GM12878 (cell line): ENCODE measurements around the gene KIR2DL3. TPM values are rescaled to one million over a fixed set of nuclear protein-coding genes. Genes with fewer than 3 reads are reported as not detected.

Source experiments
- ATAC-seq: fragments of 200-7000 bp; cut with Tn5 transposase; 3 replicates; pipeline ENCODE4 v1.9.1; 2020; ENCODE audit warnings: mild to moderate bottlenecking, moderate library complexity
- BruUV-seq: library from RNA; stranded (reverse); fragments of 400-500 nt; replicated peaks from 2 replicates; lab custom pipeline; 2021; lab: Mats Ljungman, UMichigan
- CTCF ChIA-PET: fragments of 300-600 bp; sonication (Branson Sonifier 250); formaldehyde crosslinking; extraction: SDS; loops from one replicate; lab custom pipeline; 2021; ENCODE audit warnings: inconsistent platforms; lab: Yijun Ruan, JAX
- POLR2A ChIA-PET: fragments of 350-600 bp; formaldehyde crosslinking; extraction: SDS; loops from one replicate; lab custom pipeline; 2021; ENCODE audit warnings: inconsistent platforms; lab: Charles Lee
- RAD21 ChIA-PET: fragments of 300-600 bp; sonication (Branson Sonifier 250); formaldehyde crosslinking; loops from one replicate; lab custom pipeline; 2023; ENCODE audit warnings: antibody characterized with exemption; ENCODE audit not compliant: unreplicated experiment; lab: Charles Lee
- SMC1A ChIA-PET: fragments of 300-600 bp; sonication (Branson Sonifier 250); formaldehyde crosslinking; loops from one replicate; lab custom pipeline; 2023; ENCODE audit not compliant: unreplicated experiment, uncharacterized antibody; lab: Charles Lee
- DNase-seq: peaks from one replicate; pipeline ENCODE4 v3.0.0-alpha.2; 2011; ENCODE audit warnings: low read depth, low spot score
- FAIRE-seq: peaks from 3 replicates; lab custom pipeline; 2011; peaks lifted over from hg19 to GRCh38; lab: Jason Lieb, UNC
- H2AFZ ChIP-seq: 2 replicates; pipeline ENCODE4 v1.6.0; 2011; ENCODE audit warnings: low read depth, low read length, control low read depth; ENCODE audit not compliant: control insufficient read depth
- H3K27ac ChIP-seq: 2 replicates; pipeline ENCODE4 v1.5.1; 2011; ENCODE audit warnings: control low read depth; ENCODE audit not compliant: control insufficient read depth, insufficient read depth
- H3K27me3 ChIP-seq, 2 experiments: replicated peaks in 1 of 2; 2 replicates each; pipeline versions ENCODE4 v1.6.0 to v1.6.1; 2011; ENCODE audit warnings: low read length in 1 of 2; ENCODE audit not compliant: control insufficient read depth in 2 of 2, insufficient read depth in 2 of 2
- H3K36me3 ChIP-seq, 2 experiments: 2 replicates each; pipeline ENCODE4 v1.5.1; 2011; ENCODE audit warnings: low read length in 1 of 2; ENCODE audit not compliant: control insufficient read depth in 2 of 2, insufficient read depth in 2 of 2
- H3K4me1 ChIP-seq: 2 replicates; pipeline ENCODE4 v1.6.1; 2011; ENCODE audit warnings: mild to moderate bottlenecking, low read length, moderate library complexity, mixed read lengths; ENCODE audit not compliant: control insufficient read depth, insufficient read depth
- H3K4me2 ChIP-seq: 2 replicates; pipeline ENCODE4 v1.6.0; 2011; ENCODE audit warnings: control low read depth; ENCODE audit not compliant: control insufficient read depth, insufficient read depth
- H3K4me3 ChIP-seq: fragments of 200-600 bp; sonication (generic); 2 replicates; pipeline ENCODE4 v1.5.1; 2016
- H3K79me2 ChIP-seq: 2 replicates; pipeline ENCODE4 v1.6.0; 2011; ENCODE audit warnings: low read length; ENCODE audit not compliant: control insufficient read depth, insufficient read depth
- H3K9ac ChIP-seq: 2 replicates; pipeline ENCODE4 v1.8.0; 2011; ENCODE audit warnings: low read length, control low read depth, mixed read lengths; ENCODE audit not compliant: control insufficient read depth, insufficient read depth
- H3K9me3 ChIP-seq: replicated peaks from 3 replicates; pipeline ENCODE4 v1.5.1; 2011; ENCODE audit warnings: mild to moderate bottlenecking, low read length; ENCODE audit not compliant: control insufficient read depth, insufficient read depth
- H4K20me1 ChIP-seq: 2 replicates; pipeline ENCODE4 v1.6.0; 2011; ENCODE audit not compliant: control insufficient read depth, insufficient read depth
- CHD4 ChIP-seq: fragments of 200-600 bp; sonication (generic); IDR thresholded peaks from 2 replicates; pipeline ENCODE4 v1.6.1; 2016; ENCODE audit warnings: mild to moderate bottlenecking
- DPF2 ChIP-seq: fragments of 450-650 bp; IDR thresholded peaks from 2 replicates; pipeline ENCODE4 v1.6.1; 2017; ENCODE audit warnings: mild to moderate bottlenecking
- EGR1 ChIP-seq, 2 experiments: IDR thresholded peaks; 1 replicate in 1 of 2; 2 replicates in 1 of 2; pipeline ENCODE4 v1.6.1; 2011 to 2012; ENCODE audit warnings: low read depth in 2 of 2, low read length in 2 of 2, borderline replicate concordance in 1 of 2, mild to moderate bottlenecking in 1 of 2, moderate library complexity in 1 of 2
- HDAC6 ChIP-seq: fragments of 200-600 bp; sonication (generic); IDR thresholded peaks from one replicate; pipeline ENCODE4 v1.8.0; 2017; ENCODE audit warnings: antibody characterized with exemption; ENCODE audit not compliant: unreplicated experiment
- IKZF1 ChIP-seq: fragments of 450-650 bp; conservative IDR thresholded peaks from 2 replicates; pipeline ENCODE4 v1.6.1; 2017; ENCODE audit warnings: antibody characterized with exemption, mild to moderate bottlenecking
- NFIC ChIP-seq: IDR thresholded peaks from 2 replicates; pipeline ENCODE4 v1.6.1; 2012; ENCODE audit warnings: low read depth, mild to moderate bottlenecking, inconsistent platforms, low read length, moderate library complexity
- POLR2A ChIP-seq: IDR thresholded peaks from 2 replicates; pipeline ENCODE4 v1.6.1; 2011; ENCODE audit warnings: low read depth, mild to moderate bottlenecking, low read length
- WRNIP1 ChIP-seq: IDR thresholded peaks from 2 replicates; pipeline ENCODE4 v1.6.1; 2011; ENCODE audit warnings: low read depth, low read length, improper control_type of control experiment, borderline replicate concordance
- YBX1 ChIP-seq: fragments of 450-650 bp; IDR thresholded peaks from 2 replicates; pipeline ENCODE4 v1.6.1; 2016; ENCODE audit warnings: antibody characterized with exemption
- ZNF207 ChIP-seq: fragments of 450-650 bp; IDR thresholded peaks from 2 replicates; pipeline ENCODE4 v1.6.1; 2014; ENCODE audit warnings: antibody characterized with exemption, mild to moderate bottlenecking, borderline replicate concordance
- WGBS: methylation state at CpG from one replicate; pipeline ENCODE4 v1.1.6; 2016; ENCODE audit warnings: low lambda C conversion rate; ENCODE audit not compliant: insufficient replicate concordance, insufficient coverage; ENCODE audit errors: missing lambda C conversion rate; 5-methylcytosine and 5-hydroxymethylcytosine counted together
- in situ Hi-C: fragments of 300-500 bp; cut with MboI; formaldehyde crosslinking; loops from 9 replicates; pipeline ENCODE4 v1.14.3; 2018; ENCODE audit warnings: mixed read lengths
- intact Hi-C: fragments of 100-400 bp; cut with micrococcal nuclease; formaldehyde crosslinking; loops from one replicate; pipeline ENCODE4 v1.14.2; 2022; ENCODE audit not compliant: unreplicated experiment
- polyA plus RNA-seq, 11 experiments: library from polyadenylated mRNA; depleted of rRNA in 4 of 11; unstranded in 6 of 11; stranded (reverse) in 5 of 11; fragments of >200 nt; fragmentation: Nextera tagmentation in 4 of 11; fragmentation: Illumina TruSeq in 1 of 11; extraction: Ambion mirVana in 4 of 11; extraction: Trizol in 1 of 11; gene quantifications; 1 replicate in 1 of 11; 2 replicates in 10 of 11; pipeline versions ENCODE4 v1.2.1 to v1.2.3, GENCODE V29; 2011 to 2016; ENCODE audit warnings: inconsistent platforms in 2 of 11, missing spikeins in 2 of 11, low read depth in 1 of 11
- total RNA-seq, 4 experiments: library from RNA; depleted of rRNA in 3 of 4; stranded (reverse); fragments of >200 nt in 3 of 4; fragmentation: Illumina TruSeq in 1 of 4; extraction: Trizol in 1 of 4; gene quantifications; 2 replicates each; pipeline versions ENCODE4 v1.2.1 to v1.2.3, GENCODE V29; 2013 to 2021
- TF ChIP-seq, protein P1 (sequence below): fragments of 450-650 bp; IDR thresholded peaks from 2 replicates; pipeline ENCODE4 v1.6.1; 2017; ENCODE audit warnings: mild to moderate bottlenecking, low read depth, inconsistent platforms; ENCODE audit not compliant: poor library complexity, severe bottlenecking
- TF ChIP-seq, protein P2 (sequence below): fragments of 450-650 bp; formaldehyde crosslinking; IDR thresholded peaks from 2 replicates; pipeline ENCODE4 v1.4.0; 2020; ENCODE audit warnings: mild to moderate bottlenecking, moderate library complexity
- TF ChIP-seq, protein P3 (sequence below): fragments of 450-650 bp; conservative IDR thresholded peaks from 2 replicates; pipeline ENCODE4 v1.6.1; 2017; ENCODE audit warnings: mild to moderate bottlenecking, moderate library complexity

Gene KIR2DL3
- total and polyA plus RNA-seq, 10 of the 15 experiments (the other 5 are each of a cell fraction or from before 2014, with no cell fraction given) = 0.45 TPM; not detected in 9

DNA sequence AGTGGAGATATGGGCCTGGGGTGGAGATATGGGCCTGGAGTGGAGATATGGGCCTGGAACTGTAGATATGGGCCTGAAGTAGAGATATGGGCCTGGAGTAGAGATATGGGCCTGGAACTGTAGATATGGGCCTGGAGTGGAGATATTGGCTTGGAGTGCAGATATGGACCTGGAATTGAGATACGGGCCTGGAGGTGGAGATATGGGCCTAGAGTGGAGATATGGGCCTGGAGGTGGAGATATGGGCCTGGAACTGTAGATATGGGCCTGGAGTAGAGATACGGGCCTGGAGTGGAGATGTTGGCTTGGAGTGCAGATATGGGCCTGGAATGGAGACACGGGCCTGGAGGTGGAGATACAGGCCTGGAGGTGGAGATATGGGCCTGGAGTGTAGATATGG, 13.7 kb upstream of the KIR2DL3 start:
- FAIRE-seq = no peak
- BruUV-seq = no TSS peak
- WGBS = 21% methylated on average over 3 of the region's 3 CpGs

More for the DNA sequence above, 13.7 kb upstream of the KIR2DL3 start:
- DNase-seq (no peak), ATAC-seq (no peak)
- no peaks in the 10 kb centered on the region for H4K20me1 ChIP-seq
- in situ Hi-C loops = no loop called here
- ChIA-PET CTCF (no interaction called here), RAD21 (no interaction called here), SMC1A (no interaction called here), POLR2A (no interaction called here)
- H3K36me3 ChIP-seq = no peaks in the 10 kb centered on the region
- no peak overlapping the region for H2AFZ ChIP-seq
- H3K4me2 ChIP-seq = no peak overlapping the region
- H3K27ac ChIP-seq = no peak overlapping the region
- no peaks in the 10 kb centered on the region for H3K4me1 ChIP-seq
- no peak overlapping the region for H3K9ac ChIP-seq
- no peaks in the 10 kb centered on the region for H3K27me3 ChIP-seq
- no peaks in the 10 kb centered on the region; the same call in 2 of the 3 replicates for H3K9me3 ChIP-seq
- H3K4me3 ChIP-seq = no peak overlapping the region
- H3K79me2 ChIP-seq = no peaks in the 10 kb centered on the region
- TF ChIP-seq, protein P1, sequence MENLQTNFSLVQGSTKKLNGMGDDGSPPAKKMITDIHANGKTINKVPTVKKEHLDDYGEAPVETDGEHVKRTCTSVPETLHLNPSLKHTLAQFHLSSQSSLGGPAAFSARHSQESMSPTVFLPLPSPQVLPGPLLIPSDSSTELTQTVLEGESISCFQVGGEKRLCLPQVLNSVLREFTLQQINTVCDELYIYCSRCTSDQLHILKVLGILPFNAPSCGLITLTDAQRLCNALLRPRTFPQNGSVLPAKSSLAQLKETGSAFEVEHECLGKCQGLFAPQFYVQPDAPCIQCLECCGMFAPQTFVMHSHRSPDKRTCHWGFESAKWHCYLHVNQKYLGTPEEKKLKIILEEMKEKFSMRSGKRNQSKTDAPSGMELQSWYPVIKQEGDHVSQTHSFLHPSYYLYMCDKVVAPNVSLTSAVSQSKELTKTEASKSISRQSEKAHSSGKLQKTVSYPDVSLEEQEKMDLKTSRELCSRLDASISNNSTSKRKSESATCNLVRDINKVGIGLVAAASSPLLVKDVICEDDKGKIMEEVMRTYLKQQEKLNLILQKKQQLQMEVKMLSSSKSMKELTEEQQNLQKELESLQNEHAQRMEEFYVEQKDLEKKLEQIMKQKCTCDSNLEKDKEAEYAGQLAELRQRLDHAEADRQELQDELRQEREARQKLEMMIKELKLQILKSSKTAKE = no peak
- TF ChIP-seq NFIC = no peak
- no peak for TF ChIP-seq DPF2
- TF ChIP-seq, protein P2, sequence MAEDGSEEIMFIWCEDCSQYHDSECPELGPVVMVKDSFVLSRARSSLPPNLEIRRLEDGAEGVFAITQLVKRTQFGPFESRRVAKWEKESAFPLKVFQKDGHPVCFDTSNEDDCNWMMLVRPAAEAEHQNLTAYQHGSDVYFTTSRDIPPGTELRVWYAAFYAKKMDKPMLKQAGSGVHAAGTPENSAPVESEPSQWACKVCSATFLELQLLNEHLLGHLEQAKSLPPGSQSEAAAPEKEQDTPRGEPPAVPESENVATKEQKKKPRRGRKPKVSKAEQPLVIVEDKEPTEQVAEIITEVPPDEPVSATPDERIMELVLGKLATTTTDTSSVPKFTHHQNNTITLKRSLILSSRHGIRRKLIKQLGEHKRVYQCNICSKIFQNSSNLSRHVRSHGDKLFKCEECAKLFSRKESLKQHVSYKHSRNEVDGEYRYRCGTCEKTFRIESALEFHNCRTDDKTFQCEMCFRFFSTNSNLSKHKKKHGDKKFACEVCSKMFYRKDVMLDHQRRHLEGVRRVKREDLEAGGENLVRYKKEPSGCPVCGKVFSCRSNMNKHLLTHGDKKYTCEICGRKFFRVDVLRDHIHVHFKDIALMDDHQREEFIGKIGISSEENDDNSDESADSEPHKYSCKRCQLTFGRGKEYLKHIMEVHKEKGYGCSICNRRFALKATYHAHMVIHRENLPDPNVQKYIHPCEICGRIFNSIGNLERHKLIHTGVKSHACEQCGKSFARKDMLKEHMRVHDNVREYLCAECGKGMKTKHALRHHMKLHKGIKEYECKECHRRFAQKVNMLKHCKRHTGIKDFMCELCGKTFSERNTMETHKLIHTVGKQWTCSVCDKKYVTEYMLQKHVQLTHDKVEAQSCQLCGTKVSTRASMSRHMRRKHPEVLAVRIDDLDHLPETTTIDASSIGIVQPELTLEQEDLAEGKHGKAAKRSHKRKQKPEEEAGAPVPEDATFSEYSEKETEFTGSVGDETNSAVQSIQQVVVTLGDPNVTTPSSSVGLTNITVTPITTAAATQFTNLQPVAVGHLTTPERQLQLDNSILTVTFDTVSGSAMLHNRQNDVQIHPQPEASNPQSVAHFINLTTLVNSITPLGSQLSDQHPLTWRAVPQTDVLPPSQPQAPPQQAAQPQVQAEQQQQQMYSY = no peak
- TF ChIP-seq IKZF1 = no peak
- no peak for TF ChIP-seq POLR2A
- TF ChIP-seq, protein P3, sequence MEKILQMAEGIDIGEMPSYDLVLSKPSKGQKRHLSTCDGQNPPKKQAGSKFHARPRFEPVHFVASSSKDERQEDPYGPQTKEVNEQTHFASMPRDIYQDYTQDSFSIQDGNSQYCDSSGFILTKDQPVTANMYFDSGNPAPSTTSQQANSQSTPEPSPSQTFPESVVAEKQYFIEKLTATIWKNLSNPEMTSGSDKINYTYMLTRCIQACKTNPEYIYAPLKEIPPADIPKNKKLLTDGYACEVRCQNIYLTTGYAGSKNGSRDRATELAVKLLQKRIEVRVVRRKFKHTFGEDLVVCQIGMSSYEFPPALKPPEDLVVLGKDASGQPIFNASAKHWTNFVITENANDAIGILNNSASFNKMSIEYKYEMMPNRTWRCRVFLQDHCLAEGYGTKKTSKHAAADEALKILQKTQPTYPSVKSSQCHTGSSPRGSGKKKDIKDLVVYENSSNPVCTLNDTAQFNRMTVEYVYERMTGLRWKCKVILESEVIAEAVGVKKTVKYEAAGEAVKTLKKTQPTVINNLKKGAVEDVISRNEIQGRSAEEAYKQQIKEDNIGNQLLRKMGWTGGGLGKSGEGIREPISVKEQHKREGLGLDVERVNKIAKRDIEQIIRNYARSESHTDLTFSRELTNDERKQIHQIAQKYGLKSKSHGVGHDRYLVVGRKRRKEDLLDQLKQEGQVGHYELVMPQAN = no peak
- TF ChIP-seq YBX1 = no peak
- no peak for TF ChIP-seq HDAC6
- no peak for TF ChIP-seq CHD4
- no peak for TF ChIP-seq EGR1 (IDR thresholded peaks at IDR 0.05; ENCODE audit: borderline replicate concordance in 1 of 2, low read depth in 2 of 2, low read length in 2 of 2)
- TF ChIP-seq ZNF207 = no peak
- no peak for TF ChIP-seq WRNIP1
- intact Hi-C loops = no loop called here
